SK-N-SH treated with all-trans-retinoic acid at 6 μM for 48 hours (cell line): ENCODE measurements around the gene PBX1.
A peak's percentile ranks its signal among the peaks of the same experiment; 100 is the strongest.

Experiments used
- CREB5 ChIP-seq: fragments of 250-450 bp; sonication (Bioruptor Pico); IDR thresholded peaks from 2 replicates; pipeline ENCODE4 v1.5.1; 2020; ENCODE audit warnings: low read depth, mild to moderate bottlenecking, moderate library complexity
- CSRNP3 ChIP-seq: fragments of 250-450 bp; sonication (Bioruptor Pico); IDR thresholded peaks from 2 replicates; pipeline ENCODE4 v1.5.1; 2021; ENCODE audit warnings: mild to moderate bottlenecking, moderate library complexity
- ESRRG ChIP-seq: fragments of 250-450 bp; sonication (Bioruptor Pico); IDR thresholded peaks from 2 replicates; pipeline ENCODE4 v1.6.1; 2021; ENCODE audit warnings: mild to moderate bottlenecking
- OSR1 ChIP-seq: fragments of 250-450 bp; sonication (Bioruptor Pico); IDR thresholded peaks from 2 replicates; pipeline ENCODE4 v1.8.0; 2022; ENCODE audit warnings: moderate library complexity, mild to moderate bottlenecking, inconsistent platforms
- PATZ1 ChIP-seq: fragments of 250-450 bp; sonication (Bioruptor Pico); IDR thresholded peaks from 2 replicates; pipeline ENCODE4 v1.8.0; 2020; ENCODE audit warnings: mild to moderate bottlenecking, moderate library complexity, borderline replicate concordance
- PPARA ChIP-seq: fragments of 250-450 bp; sonication (Bioruptor Pico); IDR thresholded peaks from 2 replicates; pipeline ENCODE4 v1.5.0; 2020; ENCODE audit warnings: mild to moderate bottlenecking, borderline replicate concordance
- ZFP3 ChIP-seq: fragments of 250-450 bp; sonication (Bioruptor Pico); IDR thresholded peaks from 2 replicates; pipeline ENCODE4 v1.5.0; 2020; ENCODE audit warnings: mild to moderate bottlenecking, moderate library complexity
- ZFP30 ChIP-seq: fragments of 450-650 bp; formaldehyde crosslinking; IDR thresholded peaks from 2 replicates; pipeline ENCODE4 v1.5.0; 2022; ENCODE audit warnings: mild to moderate bottlenecking, moderate library complexity
- ZNF565 ChIP-seq: fragments of 450-650 bp; formaldehyde crosslinking; conservative IDR thresholded peaks from 2 replicates; pipeline ENCODE4 v1.5.0; 2020; ENCODE audit warnings: low read depth, mild to moderate bottlenecking, moderate library complexity
- ZNF8 ChIP-seq: fragments of 450-650 bp; formaldehyde crosslinking; IDR thresholded peaks from 2 replicates; pipeline ENCODE4 v1.5.0; 2020; ENCODE audit warnings: mild to moderate bottlenecking, moderate library complexity

- TF ChIP-seq ZNF8 (CRISPR knock-in tag) (no peak), PATZ1 (CRISPR knock-in tag) (no peak), CREB5 (CRISPR knock-in tag) (no peak), PPARA (CRISPR knock-in tag) (no peak), OSR1 (CRISPR knock-in tag) (no peak), ZFP30 (CRISPR knock-in tag) (no peak), ESRRG (no peak), ZNF565 (CRISPR knock-in tag) (no peak), ZFP3 (CRISPR knock-in tag) (peak; percentile 51; the same call in 1 of the 2 replicates), CSRNP3 (CRISPR knock-in tag) (no peak)
Measured at GRCh38 chr1:164794356-164794755, 235.4 kb downstream of the PBX1 start.
